ENCODE results near the gene SLC7A6.

DNA sequence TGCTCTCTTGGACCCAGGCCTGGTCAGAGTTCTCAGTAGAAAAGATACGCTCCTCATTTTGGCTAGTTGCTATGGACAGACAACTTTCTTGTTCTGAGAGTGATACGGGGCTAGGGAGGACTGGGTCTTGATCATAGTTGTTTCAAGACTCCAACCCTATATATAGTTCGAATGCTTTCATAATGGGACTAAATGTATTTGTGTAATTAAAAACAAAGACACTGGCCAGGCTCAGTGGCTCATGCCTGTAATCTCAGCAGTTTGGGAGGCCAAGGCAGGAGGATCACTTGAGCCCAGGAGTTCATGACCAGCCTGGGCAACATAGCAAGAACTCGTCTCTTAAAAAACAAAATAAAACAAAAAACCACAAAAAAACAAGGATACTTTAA lies 17.7 kb downstream of the SLC7A6 start:
- TF ChIP-seq, protein P1, sequence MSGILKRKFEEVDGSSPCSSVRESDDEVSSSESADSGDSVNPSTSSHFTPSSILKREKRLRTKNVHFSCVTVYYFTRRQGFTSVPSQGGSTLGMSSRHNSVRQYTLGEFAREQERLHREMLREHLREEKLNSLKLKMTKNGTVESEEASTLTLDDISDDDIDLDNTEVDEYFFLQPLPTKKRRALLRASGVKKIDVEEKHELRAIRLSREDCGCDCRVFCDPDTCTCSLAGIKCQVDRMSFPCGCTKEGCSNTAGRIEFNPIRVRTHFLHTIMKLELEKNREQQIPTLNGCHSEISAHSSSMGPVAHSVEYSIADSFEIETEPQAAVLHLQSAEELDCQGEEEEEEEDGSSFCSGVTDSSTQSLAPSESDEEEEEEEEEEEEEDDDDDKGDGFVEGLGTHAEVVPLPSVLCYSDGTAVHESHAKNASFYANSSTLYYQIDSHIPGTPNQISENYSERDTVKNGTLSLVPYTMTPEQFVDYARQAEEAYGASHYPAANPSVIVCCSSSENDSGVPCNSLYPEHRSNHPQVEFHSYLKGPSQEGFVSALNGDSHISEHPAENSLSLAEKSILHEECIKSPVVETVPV (CRISPR knock-in tag; IDR thresholded peaks at IDR 0.05): no peak
- TF ChIP-seq RARB (CRISPR knock-in tag; IDR thresholded peaks at IDR 0.05) (no peak), OSR1 (CRISPR knock-in tag; IDR thresholded peaks at IDR 0.05) (no peak)
- TF ChIP-seq, protein P2, sequence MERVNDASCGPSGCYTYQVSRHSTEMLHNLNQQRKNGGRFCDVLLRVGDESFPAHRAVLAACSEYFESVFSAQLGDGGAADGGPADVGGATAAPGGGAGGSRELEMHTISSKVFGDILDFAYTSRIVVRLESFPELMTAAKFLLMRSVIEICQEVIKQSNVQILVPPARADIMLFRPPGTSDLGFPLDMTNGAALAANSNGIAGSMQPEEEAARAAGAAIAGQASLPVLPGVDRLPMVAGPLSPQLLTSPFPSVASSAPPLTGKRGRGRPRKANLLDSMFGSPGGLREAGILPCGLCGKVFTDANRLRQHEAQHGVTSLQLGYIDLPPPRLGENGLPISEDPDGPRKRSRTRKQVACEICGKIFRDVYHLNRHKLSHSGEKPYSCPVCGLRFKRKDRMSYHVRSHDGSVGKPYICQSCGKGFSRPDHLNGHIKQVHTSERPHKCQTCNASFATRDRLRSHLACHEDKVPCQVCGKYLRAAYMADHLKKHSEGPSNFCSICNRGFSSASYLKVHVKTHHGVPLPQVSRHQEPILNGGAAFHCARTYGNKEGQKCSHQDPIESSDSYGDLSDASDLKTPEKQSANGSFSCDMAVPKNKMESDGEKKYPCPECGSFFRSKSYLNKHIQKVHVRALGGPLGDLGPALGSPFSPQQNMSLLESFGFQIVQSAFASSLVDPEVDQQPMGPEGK (CRISPR knock-in tag; IDR thresholded peaks at IDR 0.05; ENCODE audit: borderline replicate concordance): no peak

Data from SK-N-SH treated with all-trans-retinoic acid at 6 μM for 48 hours (cell line).